Fibroblast of lung (primary cell): Measurements from ENCODE around the gene NR1I3.

ENCODE experiments used
- EZH2 ChIP-seq: IDR thresholded peaks from 2 replicates; pipeline ENCODE4 v1.5.1; 2012; ENCODE audit warnings: low read length, control low read depth, mild to moderate bottlenecking; ENCODE audit errors: missing control alignments
- TF ChIP-seq, protein P1 (sequence below), 2 donors: IDR thresholded peaks in 1 of 2; conservative IDR thresholded peaks in 1 of 2; 1 replicate in 1 of 2; 2 replicates in 1 of 2; pipeline ENCODE4 v1.5.1; 2011 to 2012; ENCODE audit warnings: low read length in 2 of 2, control low read depth in 1 of 2, inconsistent platforms in 1 of 2, low read depth in 1 of 2, mild to moderate bottlenecking in 1 of 2

DNA sequence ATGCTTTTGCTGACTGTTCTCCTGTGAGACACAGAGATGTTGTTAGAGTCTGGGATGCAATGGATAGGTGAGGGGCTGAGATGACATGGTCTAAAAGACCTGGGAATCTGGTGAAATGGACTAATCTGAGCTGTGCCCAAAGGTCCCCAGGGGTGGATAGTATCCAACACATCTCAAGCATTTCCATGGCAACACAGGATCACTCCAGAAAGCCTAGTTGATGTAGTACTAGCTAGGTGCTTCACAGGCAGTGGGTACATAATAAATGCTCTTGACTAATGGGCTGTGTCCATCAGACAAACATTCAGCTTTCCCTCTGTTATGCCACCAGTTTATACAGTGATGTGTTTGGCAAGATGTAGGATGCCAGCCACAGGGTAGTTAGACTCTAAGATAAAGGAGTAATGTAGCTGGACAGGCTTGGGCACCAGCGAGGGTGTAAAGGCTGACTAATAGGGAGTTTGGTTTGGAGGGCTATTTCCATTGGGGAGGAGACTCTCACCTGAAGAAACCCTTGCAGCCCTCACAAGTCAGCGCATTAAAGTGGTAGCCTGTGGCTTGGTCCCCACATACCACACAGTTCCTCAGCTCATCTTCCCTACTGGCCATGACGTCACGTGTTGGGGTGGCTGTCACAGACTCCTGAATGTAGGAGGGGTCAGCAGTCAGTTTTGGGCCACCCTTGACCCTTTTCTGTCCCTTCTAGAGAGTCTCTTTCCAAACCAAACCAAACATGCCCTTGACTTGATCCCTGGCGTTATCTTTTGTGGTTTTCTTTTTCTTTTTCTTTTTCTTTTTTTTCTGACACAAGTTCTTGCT, 1.8 kb downstream of the NR1I3 start:
- TF ChIP-seq, protein P1, sequence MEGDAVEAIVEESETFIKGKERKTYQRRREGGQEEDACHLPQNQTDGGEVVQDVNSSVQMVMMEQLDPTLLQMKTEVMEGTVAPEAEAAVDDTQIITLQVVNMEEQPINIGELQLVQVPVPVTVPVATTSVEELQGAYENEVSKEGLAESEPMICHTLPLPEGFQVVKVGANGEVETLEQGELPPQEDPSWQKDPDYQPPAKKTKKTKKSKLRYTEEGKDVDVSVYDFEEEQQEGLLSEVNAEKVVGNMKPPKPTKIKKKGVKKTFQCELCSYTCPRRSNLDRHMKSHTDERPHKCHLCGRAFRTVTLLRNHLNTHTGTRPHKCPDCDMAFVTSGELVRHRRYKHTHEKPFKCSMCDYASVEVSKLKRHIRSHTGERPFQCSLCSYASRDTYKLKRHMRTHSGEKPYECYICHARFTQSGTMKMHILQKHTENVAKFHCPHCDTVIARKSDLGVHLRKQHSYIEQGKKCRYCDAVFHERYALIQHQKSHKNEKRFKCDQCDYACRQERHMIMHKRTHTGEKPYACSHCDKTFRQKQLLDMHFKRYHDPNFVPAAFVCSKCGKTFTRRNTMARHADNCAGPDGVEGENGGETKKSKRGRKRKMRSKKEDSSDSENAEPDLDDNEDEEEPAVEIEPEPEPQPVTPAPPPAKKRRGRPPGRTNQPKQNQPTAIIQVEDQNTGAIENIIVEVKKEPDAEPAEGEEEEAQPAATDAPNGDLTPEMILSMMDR (conservative IDR thresholded peaks at IDR 0.05 in 1 of 2, IDR thresholded peaks at IDR 0.05 in 1 of 2; ENCODE audit: low read depth in 1 of 2, low read length in 2 of 2): no peak
- TF ChIP-seq EZH2: no peak
